ENCODE results near the gene EFTUD2. TPM values are rescaled to one million over a fixed set of nuclear protein-coding genes. Genes with fewer than 3 reads are reported as not detected.

The EFTUD2 gene
- total and polyA plus RNA-seq, 2 of the 8 experiments (the other 6 are each of a cell fraction or from before 2014, with no cell fraction given): 118 to 195 TPM

DNA sequence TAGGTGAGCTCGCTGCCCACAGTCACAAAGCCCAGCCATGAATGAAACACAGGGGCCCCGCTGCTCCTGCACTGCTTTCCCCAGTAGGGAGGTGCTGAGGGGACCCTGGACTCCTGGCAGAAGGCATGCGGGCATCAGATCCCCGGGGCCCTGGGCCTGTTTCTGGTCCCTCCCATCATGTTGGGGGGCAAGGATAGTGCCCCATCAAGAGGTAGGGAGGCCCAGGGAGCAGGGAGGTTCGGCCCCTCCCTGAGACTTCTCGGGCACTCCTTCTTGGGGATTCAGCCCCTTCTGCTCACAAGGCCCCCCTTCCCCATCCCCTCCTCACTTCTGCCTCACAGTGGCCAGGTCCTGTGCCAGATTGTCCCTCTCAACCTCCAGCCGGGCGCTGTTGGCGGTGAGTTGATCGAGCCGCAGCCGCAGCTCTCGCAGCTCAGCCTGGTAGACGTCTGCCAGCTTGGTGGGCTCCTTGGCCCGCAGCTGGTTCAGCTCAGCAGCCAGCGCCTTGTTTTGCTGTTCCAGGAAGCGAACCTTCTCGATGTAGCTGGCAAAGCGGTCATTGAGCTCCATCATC, 15.5 kb upstream of the EFTUD2 start:
- Histone ChIP-seq H3K14ac (ENCODE audit: insufficient read length) (no peak overlapping the region), H2BK5ac (ENCODE audit: low read depth, low read length) (no peak overlapping the region), H3K23me2 (ENCODE audit: low read depth, low read length) (peaks cover 6% of the 10 kb centered on the region), H3K18ac (ENCODE audit: extremely low read depth, low read length) (no peak overlapping the region), H4K91ac (replicated peaks; ENCODE audit: insufficient read length, low read length) (no peak overlapping the region), H2BK15ac (ENCODE audit: low read length) (no peak overlapping the region), H2AK5ac (ENCODE audit: low read depth, low read length) (no peak overlapping the region), H2BK12ac (ENCODE audit: low read depth, low read length) (no peak overlapping the region), H3K4me3 (ENCODE audit: extremely low read depth in 1 of 4, insufficient read depth in 2 of 4, low read depth in 3 of 4, low read length in 4 of 4) (no peak overlapping the region), H3K79me2 (ENCODE audit: control insufficient read depth in 1 of 2, insufficient read depth in 2 of 2, low read length in 2 of 2) (no peaks in the 10 kb centered on the region), H3K9ac (replicated peaks in 1 of 4; ENCODE audit: extremely low read depth in 1 of 4, low read depth in 3 of 4, low read length in 3 of 4) (no peak overlapping the region), H2AFZ (ENCODE audit: low read length) (no peak overlapping the region), H3K4me1 (replicated peaks in 1 of 4; ENCODE audit: control insufficient read depth in 3 of 4, insufficient read depth in 4 of 4, low read length in 3 of 4) (peaks cover 0 to 5% (median 5%) of the 10 kb centered on the region in 4 experiments; a peak in 5 of 7 replicates), H3K23ac (ENCODE audit: insufficient read length) (no peak overlapping the region), H4K5ac (ENCODE audit: insufficient read length, low read depth, low read length) (no peak overlapping the region), H3K4me2 (ENCODE audit: insufficient read depth in 1 of 2, low read depth in 2 of 2, low read length in 2 of 2) (no peak overlapping the region), H3K56ac (replicated peaks; ENCODE audit: insufficient read length, low read depth, low read length) (no peak overlapping the region), H3K27me3 (replicated peaks in 1 of 4; ENCODE audit: control insufficient read depth in 3 of 4, extremely low read depth in 1 of 4, insufficient read depth in 3 of 4, low read length in 3 of 4) (peaks cover 0 to 21% (median 15%) of the 10 kb centered on the region in 4 experiments; a peak in 6 of 7 replicates), H2BK20ac (ENCODE audit: low read length) (no peak overlapping the region), H4K8ac (ENCODE audit: extremely low read depth, insufficient read depth, low read length) (no peak overlapping the region), H3K4ac (replicated peaks; ENCODE audit: insufficient read length, low read depth, low read length) (no peak overlapping the region), H3K79me1 (ENCODE audit: low read depth, low read length) (no peaks in the 10 kb centered on the region), H2BK120ac (replicated peaks; ENCODE audit: low read depth, low read length) (no peak overlapping the region), H3K9me3 (ENCODE audit: insufficient read depth in 2 of 2, low read depth in 1 of 2, low read length in 1 of 2) (no peaks in the 10 kb centered on the region), H4K20me1 (replicated peaks in 1 of 2; ENCODE audit: control insufficient read depth in 1 of 2, insufficient read depth in 2 of 2, low read length in 2 of 2) (no peaks in the 10 kb centered on the region), H3K27ac (ENCODE audit: low read depth, low read length) (no peak overlapping the region), H3K36me3 (ENCODE audit: control insufficient read depth in 2 of 4, insufficient read depth in 4 of 4, low read length in 3 of 4) (no peaks in the 10 kb centered on the region)
- no peak for TF ChIP-seq HDAC6 (IDR thresholded peaks at IDR 0.05; ENCODE audit: low read depth, low read length)
- no peak for TF ChIP-seq HDAC2 (IDR thresholded peaks at IDR 0.05; ENCODE audit: borderline replicate concordance in 1 of 2, low read depth in 2 of 2, low read length in 2 of 2)
- TF ChIP-seq EGR1 (IDR thresholded peaks at IDR 0.05; ENCODE audit: borderline replicate concordance, low read depth, low read length): no peak
- TF ChIP-seq EZH2 (IDR thresholded peaks at IDR 0.05; ENCODE audit: low read depth, low read length, severe bottlenecking): no peak
- no peak for TF ChIP-seq SUZ12 (IDR thresholded peaks at IDR 0.05; ENCODE audit: low read length)
- ChIA-PET POLR2A (ENCODE audit: partially characterized antibody) (interaction anchor here (1.2 kb wide), 1 partner anchor 11 kb away, joined by 4 read pairs; a partner anchor contains a TSS), CTCF (ENCODE audit: partially characterized antibody) (interaction anchor here (0.6 to 8.4 kb wide), 9 partner anchors 7 to 339 kb away, joined by 3 to 83 read pairs (median 4); no protein-coding TSS in a partner anchor)
- 91% methylated on average over 19 of the region's 19 CpGs; no CpG with 5 or more reads in 1 of the 2 experiments for WGBS, 2 experiments (ENCODE audit: extremely low coverage in 1 of 2, insufficient coverage in 1 of 2, insufficient read length in 1 of 2, insufficient replicate concordance in 2 of 2, low coverage in 1 of 2, low lambda C conversion rate in 2 of 2, missing lambda C conversion rate in 1 of 2)
- FAIRE-seq (no peak), DNase-seq (ENCODE audit: low read depth in 1 of 2, low spot score in 2 of 2) (no peak)
